Suprapubic skin (tissue), 4 donors: ENCODE results near the gene CUL2. TPM values are rescaled to one million over a fixed set of nuclear protein-coding genes. Genes with fewer than 3 reads are reported as not detected.

Experiments
- DNase-seq, 2 donors: peaks; one replicate each; pipeline ENCODE4 v3.0.0-alpha.2; 2019; ENCODE audit warnings: low spot score in 2 of 2
- H3K27ac ChIP-seq: fragments of 200-600 bp; sonication (generic); one replicate; pipeline ENCODE4 v1.5.1; 2019
- H3K27me3 ChIP-seq: fragments of 200-600 bp; sonication (generic); one replicate; pipeline ENCODE4 v1.5.1; 2019
- H3K36me3 ChIP-seq: fragments of 200-600 bp; sonication (generic); one replicate; pipeline ENCODE4 v1.5.1; 2019
- H3K4me1 ChIP-seq: fragments of 200-600 bp; sonication (generic); one replicate; pipeline ENCODE4 v1.5.1; 2019
- H3K4me3 ChIP-seq: fragments of 200-600 bp; sonication (generic); one replicate; pipeline ENCODE4 v1.5.1; 2019; ENCODE audit warnings: mild to moderate bottlenecking
- H3K9me3 ChIP-seq: fragments of 200-600 bp; sonication (generic); one replicate; pipeline ENCODE4 v1.5.1; 2019
- CTCF ChIP-seq, 2 donors: fragments of 200-600 bp in 1 of 2; fragments of 450-650 bp in 1 of 2; sonication (generic) in 1 of 2; IDR thresholded peaks; one replicate each; pipeline ENCODE4 v1.5.1; 2016 to 2019; ENCODE audit warnings: antibody characterized with exemption in 2 of 2, mild to moderate bottlenecking in 1 of 2, moderate library complexity in 1 of 2
- EP300 ChIP-seq: sonication (generic); formaldehyde crosslinking; IDR thresholded peaks from one replicate; pipeline ENCODE4 v1.6.1; 2017; ENCODE audit warnings: antibody characterized with exemption
- POLR2A ChIP-seq, 2 donors: fragments of 450-650 bp; IDR thresholded peaks; one replicate each; pipeline ENCODE4 v1.6.1; 2017; ENCODE audit warnings: antibody characterized with exemption in 2 of 2, mild to moderate bottlenecking in 2 of 2, moderate library complexity in 2 of 2
- POLR2AphosphoS5 ChIP-seq, 3 donors: sonication (generic); formaldehyde crosslinking; IDR thresholded peaks; one replicate each; pipeline ENCODE4 v1.6.1; 2017; ENCODE audit warnings: antibody characterized with exemption in 3 of 3
- WGBS: methylation state at CpG from one replicate; pipeline ENCODE4 v1.1.5; 2018; 5-methylcytosine and 5-hydroxymethylcytosine counted together
- total RNA-seq, 4 donors: library from RNA; depleted of rRNA; stranded (reverse); fragments of >200 nt; gene quantifications; one replicate each; pipeline ENCODE4 v1.1.0, GENCODE V29; 2016

The CUL2 gene
- total RNA-seq, 4 donors from 2014 or later: 15.7 to 23.1 (median 18.4) TPM

DNA sequence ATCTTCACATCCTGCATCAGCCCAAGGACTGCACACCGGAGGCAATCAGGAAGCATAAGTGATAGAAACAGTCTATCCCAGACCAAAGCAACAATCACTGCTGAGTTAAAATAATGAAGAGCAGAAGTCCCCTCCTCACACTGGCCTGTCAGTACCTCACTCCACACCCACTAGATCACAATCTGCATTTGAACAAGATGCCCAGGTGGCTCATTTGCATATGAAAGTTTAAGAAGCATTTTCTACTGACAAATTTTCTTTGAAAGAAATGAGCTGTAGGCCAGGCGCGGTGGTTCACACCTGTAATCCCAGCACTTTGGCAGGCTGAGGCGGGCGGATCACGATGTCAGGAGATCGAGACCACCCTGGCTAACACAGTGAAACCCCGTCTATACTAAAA is 77.4 kb downstream of the CUL2 start:
- no peak for TF ChIP-seq POLR2A (IDR thresholded peaks at IDR 0.05)
- TF ChIP-seq CTCF (IDR thresholded peaks at IDR 0.05): no peak
- TF ChIP-seq EP300: no peak
- TF ChIP-seq POLR2AphosphoS5 (IDR thresholded peaks at IDR 0.05): no peak
- no peaks in the 10 kb centered on the region for H3K9me3 ChIP-seq
- no peaks in the 10 kb centered on the region for H3K4me1 ChIP-seq
- peaks cover 60% of the 10 kb centered on the region for H3K36me3 ChIP-seq
- DNase-seq: no peak
- no peaks in the 10 kb centered on the region for H3K27me3 ChIP-seq
- H3K4me3 ChIP-seq: no peak overlapping the region
- 97% methylated on average over 8 of the region's 8 CpGs for WGBS
- no peak overlapping the region for H3K27ac ChIP-seq

DNA sequence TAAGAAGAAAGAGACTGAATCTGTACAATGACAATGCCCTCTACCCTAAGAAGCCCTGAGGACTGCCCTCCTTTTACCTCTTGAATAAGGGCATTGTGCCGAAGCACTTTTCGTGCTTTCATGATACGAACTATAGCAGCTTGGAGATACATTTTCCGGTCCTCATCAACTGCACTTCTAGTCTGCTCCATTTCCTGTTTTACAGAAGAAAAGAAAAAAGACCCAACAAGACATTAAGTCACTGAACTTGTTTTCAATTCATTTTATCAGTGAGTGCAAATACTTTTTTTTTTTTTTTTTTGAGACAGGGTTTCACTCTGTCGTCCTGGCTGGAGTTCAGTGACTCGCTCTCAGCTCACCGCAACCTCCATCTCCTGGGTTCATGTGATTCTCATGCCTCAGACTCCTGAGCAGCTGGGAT is 78.4 kb downstream of the CUL2 start:
- Histone ChIP-seq H3K4me1 (no peaks in the 10 kb centered on the region), H3K27ac (no peak overlapping the region), H3K36me3 (peaks cover 51% of the 10 kb centered on the region), H3K9me3 (no peaks in the 10 kb centered on the region), H3K27me3 (no peaks in the 10 kb centered on the region), H3K4me3 (no peak overlapping the region)
- WGBS: 92% methylated on average over 7 of the region's 7 CpGs
- DNase-seq: no peak
- TF ChIP-seq CTCF (IDR thresholded peaks at IDR 0.05): no peak
- TF ChIP-seq EP300: no peak
- no peak for TF ChIP-seq POLR2A (IDR thresholded peaks at IDR 0.05)
- TF ChIP-seq POLR2AphosphoS5 (IDR thresholded peaks at IDR 0.05): no peak

GRCh38 chr10:35007858-35008301 is 82.3 kb downstream of the CUL2 start:
- H3K4me3 ChIP-seq: no peak overlapping the region
- no peaks in the 10 kb centered on the region for H3K9me3 ChIP-seq
- peaks cover 35% of the 10 kb centered on the region for H3K36me3 ChIP-seq
- TF ChIP-seq CTCF (IDR thresholded peaks at IDR 0.05) (no peak), POLR2AphosphoS5 (IDR thresholded peaks at IDR 0.05) (no peak), POLR2A (IDR thresholded peaks at IDR 0.05) (no peak), EP300 (no peak)
- no peaks in the 10 kb centered on the region for H3K4me1 ChIP-seq
- WGBS: 96% methylated on average over 4 of the region's 4 CpGs
- H3K27me3 ChIP-seq: no peaks in the 10 kb centered on the region
- H3K27ac ChIP-seq: no peak overlapping the region
- no peak for DNase-seq

DNA sequence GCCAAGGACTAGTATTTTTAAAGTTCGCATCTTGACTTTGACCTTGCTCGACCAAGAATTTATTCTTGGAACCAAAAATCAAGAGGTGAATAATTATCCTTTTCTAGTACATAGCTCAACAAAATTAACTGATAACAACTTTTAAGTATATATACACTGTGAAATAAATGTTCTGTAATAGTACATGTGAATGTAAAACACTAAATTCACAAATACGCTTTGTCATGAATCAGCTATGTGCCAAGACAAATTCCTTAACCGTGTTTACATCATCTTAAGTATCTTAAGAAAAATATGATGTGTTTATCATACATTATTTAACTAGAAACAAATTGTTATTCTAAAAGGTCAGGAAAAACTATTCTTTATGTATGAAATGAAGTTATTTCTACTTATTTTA is 83.3 kb downstream of the CUL2 start:
- Histone ChIP-seq H3K4me3 (no peak overlapping the region), H3K9me3 (no peaks in the 10 kb centered on the region), H3K27ac (no peak overlapping the region), H3K4me1 (no peaks in the 10 kb centered on the region), H3K27me3 (no peaks in the 10 kb centered on the region), H3K36me3 (peaks cover 25% of the 10 kb centered on the region)
- TF ChIP-seq CTCF (IDR thresholded peaks at IDR 0.05) (no peak), EP300 (no peak), POLR2AphosphoS5 (IDR thresholded peaks at IDR 0.05) (no peak), POLR2A (IDR thresholded peaks at IDR 0.05) (no peak)
- no peak for DNase-seq
- WGBS: 85% methylated on average over 4 of the region's 4 CpGs

GRCh38 chr10:35005868-35006267 is 84.3 kb downstream of the CUL2 start:
- no peak for DNase-seq
- Histone ChIP-seq H3K27ac (no peak overlapping the region), H3K4me3 (no peak overlapping the region), H3K27me3 (no peaks in the 10 kb centered on the region), H3K9me3 (no peaks in the 10 kb centered on the region), H3K4me1 (no peaks in the 10 kb centered on the region), H3K36me3 (peaks cover 17% of the 10 kb centered on the region)
- no peak for TF ChIP-seq EP300
- TF ChIP-seq POLR2AphosphoS5 (IDR thresholded peaks at IDR 0.05): no peak
- no peak for TF ChIP-seq CTCF (IDR thresholded peaks at IDR 0.05)
- TF ChIP-seq POLR2A (IDR thresholded peaks at IDR 0.05): no peak
- WGBS: 58% methylated on average over 8 of the region's 8 CpGs
